Fibroblast of skin of right biceps (primary cell): Measurements from ENCODE around the gene NAGS.
"Not testable (repeated sequence)": the region's sequence is repeated elsewhere in the genome, so short reads cannot be mapped to it uniquely, and the experiment has no call there.

Experiments
- DNase-seq: peaks from one replicate; pipeline ENCODE4 v3.0.0-alpha.2; 2013

Gene NAGS

DNA sequence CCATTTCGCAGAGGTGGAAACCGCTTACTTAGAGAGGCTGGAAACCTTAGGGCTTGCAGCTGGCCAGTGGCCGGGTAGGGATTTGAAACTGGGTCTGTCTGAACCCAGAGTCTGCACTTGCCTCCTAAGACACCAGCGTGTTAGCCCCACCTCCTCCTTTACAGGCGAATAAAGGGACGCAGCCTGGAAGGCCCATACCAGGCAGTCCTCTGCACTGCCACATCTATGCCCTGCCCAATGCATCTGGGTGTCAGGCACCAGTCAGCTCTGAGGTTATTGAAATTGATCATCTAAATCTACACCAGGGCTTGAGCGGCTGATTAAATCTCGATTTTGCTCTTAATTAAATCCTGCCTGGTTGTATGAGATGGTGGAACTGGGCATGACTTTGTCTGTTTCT is 19.9 kb upstream of the NAGS start:
- DNase-seq = no peak

DNA sequence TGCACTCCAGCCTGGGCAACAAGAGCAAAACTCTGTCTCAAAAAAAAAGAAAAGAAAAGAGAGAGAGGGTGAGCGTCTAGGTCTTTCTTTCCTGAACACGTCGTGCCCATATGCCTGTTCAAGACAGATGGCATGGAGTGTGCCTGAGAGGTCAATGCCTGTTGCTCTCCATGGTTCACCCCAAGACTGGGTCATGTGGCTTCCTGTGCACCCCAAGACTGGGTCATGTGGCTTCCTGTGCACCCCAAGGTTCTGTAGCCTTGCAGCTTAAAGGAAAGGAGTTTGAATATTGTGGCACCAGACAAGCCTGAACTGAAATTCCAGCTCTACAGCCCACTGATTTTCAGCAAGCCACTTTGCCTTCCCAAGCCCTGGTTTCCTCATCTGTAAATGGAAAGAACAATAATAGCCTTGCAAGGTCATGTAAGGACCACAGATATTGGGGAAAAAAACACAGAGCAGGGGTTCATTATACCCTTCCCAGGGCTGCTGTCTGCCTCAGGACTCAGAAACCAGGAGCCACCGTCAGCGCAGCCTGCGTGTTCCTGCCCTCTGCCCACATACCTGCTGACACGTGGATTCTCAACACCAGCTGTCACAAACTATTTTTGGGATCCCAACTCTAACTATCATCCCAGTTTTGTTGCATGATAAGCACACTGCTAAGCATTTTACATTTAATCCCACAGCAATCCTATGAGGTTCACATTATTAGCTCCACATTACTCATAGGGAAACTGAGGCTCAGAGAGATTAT is 18.0 kb upstream of the NAGS start:
- DNase-seq = no peak

DNA sequence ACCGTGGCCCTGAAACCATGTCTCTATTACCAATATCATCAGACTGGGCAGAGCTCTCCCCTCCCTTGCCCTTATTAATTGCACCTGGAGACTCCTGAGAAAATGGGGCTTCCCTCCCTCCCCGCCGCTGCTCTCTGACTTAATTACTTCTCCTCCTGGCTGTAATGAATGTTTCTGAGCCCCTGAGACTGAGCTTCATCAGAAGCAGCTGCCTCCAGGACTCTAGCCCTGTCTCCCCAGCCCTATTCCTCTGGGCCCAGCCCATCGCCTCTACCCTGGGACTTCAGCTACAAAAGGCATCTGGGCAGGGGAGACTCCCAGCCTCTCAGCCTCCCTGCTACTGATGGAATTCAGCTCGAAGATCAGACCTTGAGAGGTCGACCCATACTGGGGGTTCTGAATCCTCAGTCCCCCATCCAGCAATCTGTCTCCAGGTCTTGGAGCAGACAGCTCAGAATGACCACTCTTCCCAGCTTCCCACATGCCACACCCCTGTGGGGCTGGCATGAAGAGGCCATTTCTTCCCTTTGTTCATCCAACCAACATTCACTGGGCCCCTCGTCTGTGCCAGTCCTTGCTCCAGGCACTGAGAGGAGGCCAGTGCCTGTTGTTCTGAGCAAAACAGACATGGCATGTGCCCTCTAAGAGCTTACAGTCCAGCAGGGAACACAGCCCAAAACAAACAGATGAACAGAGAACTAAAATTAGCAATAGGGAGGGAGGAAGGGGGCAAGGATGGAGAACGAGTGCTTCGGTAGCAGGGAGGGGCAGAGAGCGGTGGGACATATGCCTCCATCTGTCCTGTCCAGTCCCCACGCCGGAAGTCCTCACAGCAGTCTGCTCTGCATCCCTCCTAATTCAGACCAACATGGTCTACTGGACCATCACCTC is 17.0 kb upstream of the NAGS start:
- DNase-seq = no peak

DNA sequence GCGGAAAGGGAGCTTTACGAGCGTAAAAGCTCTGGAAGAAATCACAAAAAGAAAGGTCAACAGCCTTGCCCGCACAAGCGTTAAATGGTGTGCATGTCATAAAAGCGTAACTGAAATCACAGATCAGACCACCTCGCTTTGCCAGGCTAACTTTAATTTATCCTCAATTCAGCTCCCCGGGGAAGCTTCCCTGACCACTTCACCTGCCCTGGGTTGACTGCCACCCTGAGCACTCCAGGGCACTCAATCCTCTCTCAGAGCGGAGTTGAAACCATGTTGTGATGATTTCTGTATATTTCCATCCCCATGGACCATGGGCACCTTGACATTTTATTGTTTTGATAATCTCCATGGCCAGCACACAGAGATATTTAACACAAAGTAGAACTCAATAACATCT is 16.1 kb upstream of the NAGS start:
- DNase-seq = no peak

DNA sequence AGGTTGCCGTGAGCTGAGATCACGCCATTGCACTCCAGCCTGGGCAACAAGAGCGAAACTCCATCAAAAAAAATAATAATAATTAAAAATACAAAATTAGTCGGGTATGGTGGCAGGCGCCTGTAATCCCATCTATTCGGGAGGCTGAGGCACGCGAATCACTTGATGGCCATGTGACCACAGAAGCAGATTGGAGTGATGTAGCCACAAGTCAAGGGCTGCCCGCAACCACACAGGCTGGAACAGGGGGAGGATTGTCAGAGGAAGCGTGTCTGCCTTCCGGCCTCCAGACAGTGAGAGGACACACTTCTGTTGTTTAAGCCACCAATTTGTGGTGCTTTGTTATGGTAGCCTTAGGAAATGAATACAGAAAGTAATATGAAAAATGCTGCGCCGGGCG is 11.8 kb upstream of the NAGS start:
- no peak for DNase-seq

DNA sequence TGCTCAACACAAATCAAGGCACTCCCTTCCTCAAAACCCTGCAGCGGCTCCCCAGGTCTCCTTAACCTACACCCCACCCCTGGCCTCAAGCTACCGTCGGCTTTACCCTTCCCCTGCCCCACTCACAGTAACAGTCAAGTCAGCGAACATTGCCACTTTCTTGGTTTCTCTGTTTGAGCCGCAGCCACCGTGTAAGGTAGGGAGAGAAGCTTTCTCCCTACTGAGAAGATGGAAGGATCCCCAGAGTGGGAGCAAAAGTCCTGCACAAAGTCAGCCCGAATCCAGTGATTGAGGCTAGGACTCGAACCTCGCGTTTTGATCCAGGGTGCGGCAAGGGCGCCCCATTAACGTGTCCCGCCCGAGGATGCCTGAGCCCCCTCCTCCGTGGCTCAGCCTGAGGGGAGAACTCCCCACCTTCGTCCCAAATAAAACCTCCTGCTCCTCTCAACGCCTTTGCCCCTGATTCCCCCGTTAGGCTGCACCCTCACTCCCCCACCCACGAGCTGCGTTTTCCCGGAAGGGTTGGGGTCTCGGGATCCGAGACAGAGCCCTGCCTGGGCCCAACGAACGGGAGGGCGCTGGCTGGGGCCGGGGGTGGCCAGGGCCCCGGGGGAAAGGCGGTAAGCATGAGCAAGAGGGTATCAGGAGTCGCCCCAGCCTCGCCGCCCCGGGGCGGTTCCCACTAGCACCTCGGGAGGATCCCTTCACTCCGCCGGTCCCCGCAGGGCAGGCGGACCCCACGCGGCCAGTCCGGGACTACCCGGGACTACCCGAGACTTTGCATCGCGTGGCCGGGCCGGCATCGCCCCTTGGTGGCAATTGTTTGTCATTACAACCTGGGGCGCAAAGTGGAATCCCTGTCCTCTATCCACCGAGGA is 9.9 kb upstream of the NAGS start:
- peak; percentile 65 for DNase-seq

DNA sequence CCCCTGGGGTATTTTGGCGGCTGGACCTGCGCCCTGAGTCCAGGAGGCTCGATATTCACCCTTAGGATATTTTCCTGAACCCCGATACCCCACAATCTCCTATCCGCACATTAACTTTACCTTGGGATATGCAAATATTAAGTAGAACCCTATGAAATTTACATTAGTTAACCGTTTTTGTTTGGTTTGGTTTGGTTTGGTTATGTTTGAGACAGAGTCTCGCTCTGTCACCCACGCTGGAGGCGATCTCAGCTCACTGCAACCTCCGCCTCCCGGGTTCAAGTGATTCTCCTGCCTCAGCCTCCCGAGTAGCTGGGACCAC is 9.3 kb upstream of the NAGS start:
- DNase-seq = no peak

DNA sequence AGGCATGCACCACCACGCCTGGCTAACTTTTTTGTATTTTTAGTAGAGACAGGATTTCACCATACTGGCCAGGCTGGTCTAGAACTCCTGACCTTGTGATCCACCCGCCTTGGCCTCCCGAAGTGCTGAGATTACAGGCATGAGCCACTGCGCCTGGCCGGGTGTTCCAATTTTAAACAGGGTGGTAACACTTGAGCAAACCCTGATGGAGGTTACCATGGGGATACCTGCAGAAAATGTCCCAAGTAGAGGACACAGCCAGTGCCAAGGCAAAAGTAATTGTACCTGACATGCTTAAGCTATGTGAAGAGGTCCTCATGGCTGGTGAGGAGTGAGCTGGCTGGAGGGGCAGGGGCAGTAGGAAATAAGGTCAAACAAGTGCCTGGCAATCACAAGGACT is 7.2 kb upstream of the NAGS start:
- not testable (repeated sequence) for DNase-seq

DNA sequence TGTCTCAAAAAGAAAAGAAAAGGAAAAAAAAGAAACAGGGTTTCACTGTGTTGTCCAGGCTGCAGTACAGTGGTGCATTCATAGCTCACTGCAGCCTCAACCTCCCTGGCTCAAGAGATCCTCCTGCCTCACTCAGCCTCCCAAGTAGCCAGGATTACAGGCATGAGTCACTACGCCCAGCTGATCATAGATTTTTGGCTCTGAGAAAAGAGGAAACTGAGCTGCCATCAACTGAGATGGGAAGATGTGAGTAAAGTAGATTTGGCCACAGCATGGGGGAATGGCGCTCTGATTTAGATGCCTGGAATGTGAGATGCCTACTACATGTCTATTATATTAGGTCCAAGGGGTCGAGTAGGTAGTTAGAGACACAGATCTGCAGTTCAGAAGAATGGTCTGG is 5.9 kb upstream of the NAGS start:
- DNase-seq = peak; percentile 80

DNA sequence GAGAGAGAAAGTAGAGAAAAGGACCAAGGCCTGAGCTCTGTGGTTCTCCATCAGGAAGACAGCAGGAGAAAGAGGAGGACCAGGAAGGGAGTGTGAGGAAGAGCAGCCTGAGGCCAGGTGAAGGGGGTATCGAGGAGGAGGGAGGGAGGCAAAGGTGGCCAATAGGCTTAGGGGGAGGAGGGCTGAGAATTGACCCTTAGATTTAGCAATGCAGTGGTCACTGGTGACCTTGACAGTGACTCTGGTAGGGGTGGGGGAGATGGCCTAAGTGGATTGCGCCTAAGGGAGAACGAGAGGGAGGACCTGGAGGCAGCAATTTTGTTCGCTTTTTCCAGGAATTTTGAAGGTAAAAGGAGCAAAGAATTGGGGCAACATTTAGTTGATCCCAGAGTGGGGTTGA is 5.4 kb upstream of the NAGS start:
- DNase-seq = no peak

DNA sequence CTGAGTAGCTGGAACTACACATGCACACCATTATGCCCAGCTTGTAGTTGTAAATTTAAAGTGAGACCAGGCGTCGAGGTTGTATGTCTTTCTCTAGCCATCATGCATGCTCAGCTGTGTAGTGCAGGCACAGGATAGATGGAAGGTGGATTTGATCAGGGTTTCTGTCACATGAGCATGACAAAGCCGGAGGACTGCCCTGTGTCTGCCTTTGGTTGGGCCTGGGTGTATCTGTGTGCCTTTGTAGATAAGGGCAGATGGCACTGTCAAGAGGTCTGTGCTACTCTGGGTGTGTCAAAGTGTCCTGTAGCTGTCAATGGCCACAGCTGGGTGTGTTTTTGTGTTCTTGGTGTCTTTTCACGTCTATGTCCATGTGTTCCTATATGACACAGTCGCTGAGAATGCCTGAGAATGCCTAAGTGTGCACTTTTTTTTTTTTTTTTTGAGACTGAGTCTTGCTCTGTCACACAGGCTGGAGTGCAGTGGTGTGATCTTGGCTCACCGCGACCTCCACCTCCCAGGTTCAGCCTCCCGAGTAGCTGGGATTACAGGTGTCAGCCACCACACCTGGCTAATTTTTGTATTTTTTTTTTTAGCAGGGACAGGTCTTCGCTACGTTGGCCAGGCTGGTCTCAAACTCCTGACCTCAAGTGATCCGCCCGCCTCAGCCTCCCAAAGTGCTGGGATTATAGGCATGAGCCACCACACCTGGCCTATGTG is 4.1 kb upstream of the NAGS start:
- DNase-seq = no peak

DNA sequence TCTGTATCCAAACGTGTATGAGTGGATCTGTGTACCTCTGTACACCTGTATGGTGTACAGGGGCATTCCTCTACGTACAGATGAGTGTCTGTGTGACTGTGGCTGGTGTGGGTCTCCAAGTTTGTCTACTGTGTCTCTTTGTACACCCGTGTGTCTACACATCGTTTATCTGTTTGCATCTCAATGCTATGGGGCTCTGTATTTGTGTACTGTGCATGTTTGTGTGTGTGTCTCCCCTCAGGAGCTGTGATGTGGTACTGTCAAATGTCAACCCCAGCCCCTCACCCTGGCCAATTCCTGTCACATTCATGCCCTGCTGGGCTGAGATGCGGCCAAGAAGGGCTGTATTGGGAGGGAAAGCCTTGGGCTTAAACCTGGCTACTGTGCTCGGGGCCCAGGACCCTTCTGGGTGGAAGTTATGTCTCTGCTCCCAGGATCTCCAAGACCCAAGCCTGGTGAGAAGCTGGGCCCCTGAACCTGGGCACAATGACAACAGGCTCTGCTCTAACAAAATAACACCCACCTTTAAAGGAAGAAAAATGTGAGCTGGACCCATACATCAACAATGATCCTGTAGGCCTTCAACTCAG is 3.5 kb upstream of the NAGS start:
- DNase-seq = no peak

DNA sequence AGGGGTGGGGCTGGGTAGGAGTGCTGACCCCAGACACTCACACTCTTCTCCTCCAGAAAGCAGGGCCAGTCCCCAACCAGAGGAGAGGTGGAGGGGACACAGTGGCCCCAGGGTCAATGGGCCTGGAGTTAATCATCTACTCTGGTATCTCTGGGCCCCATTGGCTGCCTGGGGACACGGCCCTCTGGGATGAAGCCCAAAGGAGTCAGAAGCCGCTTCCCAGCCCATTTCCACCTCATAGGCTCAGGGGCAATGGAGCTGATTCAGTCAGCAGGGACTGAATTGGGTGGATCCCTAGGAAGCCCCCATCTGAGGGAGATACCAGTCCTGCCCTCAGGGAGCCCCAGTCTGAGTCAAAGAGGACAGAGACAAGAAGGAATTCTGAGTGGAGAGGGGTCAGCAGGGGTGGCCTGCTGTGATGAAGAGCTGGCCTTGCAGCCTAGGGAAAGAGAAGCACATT is 2.9 kb upstream of the NAGS start:
- DNase-seq = no peak

DNA sequence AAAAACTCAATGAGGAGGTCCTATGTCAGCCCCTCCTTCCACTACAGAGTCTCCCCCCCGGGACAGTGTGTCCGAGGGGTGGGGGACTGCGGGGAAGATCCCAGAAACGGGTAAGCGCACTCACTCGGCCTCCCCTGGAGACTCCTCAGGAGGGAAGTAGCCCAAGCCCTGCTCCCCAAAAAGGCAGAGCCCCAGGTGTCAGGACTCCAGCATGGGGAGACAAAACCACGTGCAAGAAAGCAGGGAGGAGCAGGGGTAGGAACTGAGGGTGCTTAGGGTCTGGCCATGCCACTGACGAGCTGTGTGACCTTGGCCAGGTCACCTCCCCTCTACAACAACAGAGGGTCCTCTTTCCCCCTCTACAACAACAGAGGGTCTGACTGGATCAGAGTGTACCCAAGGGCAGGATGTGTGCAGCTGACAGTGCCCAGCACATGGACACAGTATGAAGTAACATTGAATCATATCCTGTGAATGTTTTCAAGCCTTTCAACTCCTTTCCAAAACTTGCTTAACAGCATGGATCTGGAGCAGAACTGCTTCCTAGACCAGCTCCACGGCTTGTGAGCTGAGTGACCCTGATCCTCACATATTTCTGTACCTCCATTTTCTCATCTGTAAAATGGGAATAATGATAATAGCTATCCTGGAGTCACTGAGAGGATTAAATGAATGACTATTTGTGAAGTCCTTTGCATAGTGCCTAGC is 2.1 kb upstream of the NAGS start:
- peak; percentile 83 for DNase-seq

DNA sequence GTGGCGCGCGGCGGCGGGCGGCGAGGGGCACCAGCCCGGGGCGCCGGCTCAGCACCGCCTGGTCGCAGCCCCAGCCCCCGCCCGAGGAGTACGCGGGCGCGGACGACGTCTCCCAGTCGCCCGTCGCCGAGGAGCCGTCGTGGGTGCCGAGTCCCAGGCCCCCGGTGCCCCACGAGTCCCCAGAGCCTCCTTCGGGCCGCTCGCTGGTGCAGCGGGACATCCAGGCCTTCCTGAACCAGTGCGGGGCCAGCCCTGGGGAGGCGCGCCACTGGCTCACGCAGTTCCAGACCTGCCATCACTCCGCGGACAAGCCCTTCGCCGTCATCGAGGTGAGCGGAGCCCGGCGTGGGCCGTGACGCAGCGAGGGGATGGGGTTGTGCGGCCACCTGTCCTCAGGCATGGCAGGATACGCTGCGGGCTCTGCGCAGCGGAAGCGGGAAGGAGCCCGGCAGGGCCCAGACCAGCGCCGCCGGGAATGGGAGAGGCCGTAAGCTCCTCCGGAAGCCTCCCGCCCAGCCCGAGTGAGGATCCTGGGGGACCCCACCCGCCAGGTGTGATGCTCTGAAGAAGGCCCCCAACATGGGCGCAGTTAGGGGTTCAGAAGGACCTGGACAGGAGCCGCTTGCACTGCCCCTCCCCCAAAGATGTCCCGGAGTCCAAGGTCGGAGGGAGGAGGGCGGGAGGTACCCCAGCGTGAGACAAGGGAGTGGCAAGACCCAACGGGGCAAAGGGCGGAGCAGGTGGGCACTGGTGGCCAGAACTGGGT is 522 bp downstream of the NAGS start:
- DNase-seq = no peak

DNA sequence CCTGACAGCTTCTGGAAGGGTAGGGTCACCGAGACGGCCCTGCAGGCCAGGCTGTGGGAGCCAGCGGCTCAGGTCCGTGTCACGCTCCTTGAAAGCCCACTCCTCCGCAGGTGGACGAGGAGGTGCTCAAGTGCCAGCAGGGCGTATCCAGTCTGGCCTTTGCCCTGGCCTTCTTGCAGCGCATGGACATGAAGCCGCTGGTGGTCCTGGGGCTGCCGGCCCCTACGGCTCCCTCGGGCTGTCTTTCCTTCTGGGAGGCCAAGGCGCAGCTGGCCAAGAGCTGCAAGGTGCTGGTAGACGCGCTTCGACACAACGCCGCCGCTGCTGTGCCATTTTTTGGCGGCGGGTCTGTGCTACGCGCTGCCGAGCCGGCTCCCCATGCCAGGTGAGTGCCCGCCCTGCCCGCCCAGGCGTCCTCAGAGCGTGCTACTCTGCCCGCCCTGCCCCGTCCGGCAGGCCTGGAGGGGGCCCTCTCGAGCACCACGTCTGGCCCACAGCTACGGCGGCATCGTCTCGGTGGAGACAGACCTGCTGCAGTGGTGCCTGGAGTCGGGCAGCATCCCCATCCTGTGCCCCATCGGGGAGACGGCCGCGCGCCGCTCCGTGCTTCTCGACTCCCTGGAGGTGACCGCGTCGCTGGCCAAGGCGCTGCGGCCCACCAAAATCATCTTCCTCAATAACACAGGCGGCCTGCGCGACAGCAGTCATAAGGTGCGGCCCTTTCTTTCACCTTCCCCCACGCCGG is 1.3 kb downstream of the NAGS start:
- no peak for DNase-seq

DNA sequence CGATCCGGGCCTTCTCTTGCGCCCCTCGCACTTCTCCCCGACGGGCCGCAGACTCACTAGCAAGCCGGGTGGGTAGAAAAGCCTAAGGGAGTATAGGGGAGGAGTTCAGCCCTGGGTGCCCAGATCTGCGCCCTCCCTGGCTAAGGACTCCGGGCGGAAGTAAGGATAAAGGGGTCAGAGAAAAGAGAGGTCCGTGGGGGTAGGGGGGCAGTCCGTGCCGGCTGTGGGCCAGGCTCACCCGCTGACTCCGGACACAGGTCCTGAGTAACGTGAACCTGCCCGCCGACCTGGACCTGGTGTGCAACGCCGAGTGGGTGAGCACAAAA is 1.8 kb downstream of the NAGS start:
- no peak for DNase-seq

DNA sequence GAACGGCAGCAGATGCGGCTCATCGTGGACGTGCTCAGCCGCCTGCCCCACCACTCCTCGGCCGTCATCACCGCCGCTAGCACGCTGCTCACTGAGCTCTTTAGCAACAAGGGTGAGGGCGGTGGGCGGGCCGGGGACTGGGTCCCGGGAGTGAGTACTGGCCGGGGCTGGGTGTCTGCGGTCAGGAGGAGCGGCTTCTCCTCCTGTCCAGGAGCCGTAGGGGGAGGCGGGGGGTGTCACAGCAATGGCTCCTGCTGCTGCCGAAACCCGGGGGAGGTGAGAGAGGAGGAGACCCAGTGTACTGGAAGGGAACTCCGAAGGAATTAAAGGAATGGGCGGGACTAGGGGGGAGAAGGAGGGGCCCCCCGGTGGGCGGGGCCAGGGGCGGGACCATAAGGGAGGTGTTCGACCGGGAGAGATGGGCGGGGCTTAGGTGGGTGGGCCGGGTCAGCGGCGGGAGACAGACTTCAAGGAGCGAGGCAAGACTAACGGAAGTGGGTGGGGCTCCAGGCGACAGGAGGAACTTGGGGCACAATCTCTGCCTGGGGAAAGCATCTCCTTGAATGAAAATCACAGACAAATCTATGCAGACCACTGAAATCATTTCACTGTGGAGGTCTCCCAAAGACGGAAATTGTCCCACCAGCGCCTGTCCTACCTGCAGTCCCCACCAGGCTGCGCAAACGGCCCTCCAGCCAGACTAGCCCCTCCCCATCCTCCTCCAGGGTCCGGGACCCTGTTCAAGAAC is 2.4 kb downstream of the NAGS start:
- peak; percentile 96 for DNase-seq
